ENCODE data around the gene FAM241B.

FAM241B gene

DNA sequence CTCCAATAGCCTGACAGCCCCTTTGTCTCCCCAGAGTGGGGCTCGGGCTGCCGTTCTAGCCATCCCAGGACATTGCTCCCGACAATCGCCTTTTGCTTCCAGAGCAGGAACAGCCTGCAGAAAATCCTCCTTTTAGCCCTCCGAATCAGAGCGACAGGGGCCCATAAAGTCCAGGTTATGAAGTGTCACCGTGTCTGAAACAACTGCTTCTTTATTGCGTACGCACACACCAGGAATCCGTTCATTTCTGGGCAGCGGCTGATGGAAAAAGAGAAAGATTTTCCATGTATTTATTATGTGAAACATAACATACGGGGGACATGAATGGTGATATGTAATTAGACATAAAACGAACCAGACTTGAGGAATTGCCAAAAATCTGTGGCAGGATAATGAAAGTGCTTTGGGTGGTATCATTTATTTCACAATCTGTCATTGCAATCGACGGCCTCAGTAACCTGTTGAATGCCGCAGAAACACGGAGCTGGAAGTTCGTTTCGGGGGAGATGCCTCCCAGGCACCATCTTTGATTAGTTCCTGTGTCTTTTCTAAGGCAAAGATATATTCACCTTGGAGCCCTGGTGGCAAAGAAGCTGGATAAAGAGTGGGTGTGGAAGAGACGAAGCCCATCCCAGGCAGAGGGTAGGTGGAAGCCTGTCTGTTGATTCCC is 48.1 kb downstream of the FAM241B start:
- no peak for DNase-seq (ENCODE audit: low read depth in 1 of 2, low spot score in 1 of 2)
- H3K4me3 ChIP-seq (replicated peaks; ENCODE audit: insufficient read depth, low read length) = no peak overlapping the region
- peaks cover 5% of the 10 kb centered on the region for H3K27me3 ChIP-seq (ENCODE audit: insufficient read depth, poor library complexity, severe bottlenecking)
- H3K27ac ChIP-seq (replicated peaks) = no peak overlapping the region
- TF ChIP-seq, protein P1, sequence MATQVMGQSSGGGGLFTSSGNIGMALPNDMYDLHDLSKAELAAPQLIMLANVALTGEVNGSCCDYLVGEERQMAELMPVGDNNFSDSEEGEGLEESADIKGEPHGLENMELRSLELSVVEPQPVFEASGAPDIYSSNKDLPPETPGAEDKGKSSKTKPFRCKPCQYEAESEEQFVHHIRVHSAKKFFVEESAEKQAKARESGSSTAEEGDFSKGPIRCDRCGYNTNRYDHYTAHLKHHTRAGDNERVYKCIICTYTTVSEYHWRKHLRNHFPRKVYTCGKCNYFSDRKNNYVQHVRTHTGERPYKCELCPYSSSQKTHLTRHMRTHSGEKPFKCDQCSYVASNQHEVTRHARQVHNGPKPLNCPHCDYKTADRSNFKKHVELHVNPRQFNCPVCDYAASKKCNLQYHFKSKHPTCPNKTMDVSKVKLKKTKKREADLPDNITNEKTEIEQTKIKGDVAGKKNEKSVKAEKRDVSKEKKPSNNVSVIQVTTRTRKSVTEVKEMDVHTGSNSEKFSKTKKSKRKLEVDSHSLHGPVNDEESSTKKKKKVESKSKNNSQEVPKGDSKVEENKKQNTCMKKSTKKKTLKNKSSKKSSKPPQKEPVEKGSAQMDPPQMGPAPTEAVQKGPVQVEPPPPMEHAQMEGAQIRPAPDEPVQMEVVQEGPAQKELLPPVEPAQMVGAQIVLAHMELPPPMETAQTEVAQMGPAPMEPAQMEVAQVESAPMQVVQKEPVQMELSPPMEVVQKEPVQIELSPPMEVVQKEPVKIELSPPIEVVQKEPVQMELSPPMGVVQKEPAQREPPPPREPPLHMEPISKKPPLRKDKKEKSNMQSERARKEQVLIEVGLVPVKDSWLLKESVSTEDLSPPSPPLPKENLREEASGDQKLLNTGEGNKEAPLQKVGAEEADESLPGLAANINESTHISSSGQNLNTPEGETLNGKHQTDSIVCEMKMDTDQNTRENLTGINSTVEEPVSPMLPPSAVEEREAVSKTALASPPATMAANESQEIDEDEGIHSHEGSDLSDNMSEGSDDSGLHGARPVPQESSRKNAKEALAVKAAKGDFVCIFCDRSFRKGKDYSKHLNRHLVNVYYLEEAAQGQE (IDR thresholded peaks at IDR 0.05; ENCODE audit: insufficient replicate concordance, low read depth) = no peak
- TF ChIP-seq GABPA (IDR thresholded peaks at IDR 0.05; ENCODE audit: low read depth) (no peak), SPI1 (IDR thresholded peaks at IDR 0.05; ENCODE audit: borderline replicate concordance, low read depth) (no peak), POLR2AphosphoS5 (IDR thresholded peaks at IDR 0.05; ENCODE audit: low read depth) (no peak)
- TF ChIP-seq, protein P2, sequence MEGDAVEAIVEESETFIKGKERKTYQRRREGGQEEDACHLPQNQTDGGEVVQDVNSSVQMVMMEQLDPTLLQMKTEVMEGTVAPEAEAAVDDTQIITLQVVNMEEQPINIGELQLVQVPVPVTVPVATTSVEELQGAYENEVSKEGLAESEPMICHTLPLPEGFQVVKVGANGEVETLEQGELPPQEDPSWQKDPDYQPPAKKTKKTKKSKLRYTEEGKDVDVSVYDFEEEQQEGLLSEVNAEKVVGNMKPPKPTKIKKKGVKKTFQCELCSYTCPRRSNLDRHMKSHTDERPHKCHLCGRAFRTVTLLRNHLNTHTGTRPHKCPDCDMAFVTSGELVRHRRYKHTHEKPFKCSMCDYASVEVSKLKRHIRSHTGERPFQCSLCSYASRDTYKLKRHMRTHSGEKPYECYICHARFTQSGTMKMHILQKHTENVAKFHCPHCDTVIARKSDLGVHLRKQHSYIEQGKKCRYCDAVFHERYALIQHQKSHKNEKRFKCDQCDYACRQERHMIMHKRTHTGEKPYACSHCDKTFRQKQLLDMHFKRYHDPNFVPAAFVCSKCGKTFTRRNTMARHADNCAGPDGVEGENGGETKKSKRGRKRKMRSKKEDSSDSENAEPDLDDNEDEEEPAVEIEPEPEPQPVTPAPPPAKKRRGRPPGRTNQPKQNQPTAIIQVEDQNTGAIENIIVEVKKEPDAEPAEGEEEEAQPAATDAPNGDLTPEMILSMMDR (IDR thresholded peaks at IDR 0.05; ENCODE audit: insufficient read depth, low read length) = no peak

DNA sequence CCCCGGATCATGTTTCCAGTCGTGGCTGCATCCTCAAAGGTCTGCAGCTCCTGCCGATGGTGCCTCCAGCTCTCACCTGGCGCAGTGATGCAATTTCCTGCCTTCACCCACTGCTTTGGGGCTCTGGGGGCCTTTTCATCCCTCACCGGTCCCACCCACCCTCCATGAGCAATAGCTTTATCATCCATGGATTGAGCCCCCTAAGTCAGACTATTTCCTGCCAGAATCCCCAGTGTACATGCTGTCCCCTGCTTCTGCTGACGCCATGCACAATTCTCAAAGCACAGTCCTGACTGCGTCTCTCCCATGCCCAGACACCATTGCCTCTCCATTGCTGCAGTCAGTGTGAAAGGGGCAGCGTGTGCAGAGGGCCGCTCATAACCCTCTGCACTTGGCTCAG is 49.7 kb downstream of the FAM241B start:
- no peak for TF ChIP-seq SPI1 (IDR thresholded peaks at IDR 0.05; ENCODE audit: borderline replicate concordance, low read depth)
- TF ChIP-seq, protein P2 (IDR thresholded peaks at IDR 0.05; ENCODE audit: insufficient read depth, low read length) = no peak
- TF ChIP-seq GABPA (IDR thresholded peaks at IDR 0.05; ENCODE audit: low read depth) = no peak
- TF ChIP-seq, protein P1 (IDR thresholded peaks at IDR 0.05; ENCODE audit: insufficient replicate concordance, low read depth) = no peak
- no peak for TF ChIP-seq POLR2AphosphoS5 (IDR thresholded peaks at IDR 0.05; ENCODE audit: low read depth)
- peaks cover 6% of the 10 kb centered on the region for H3K27me3 ChIP-seq (ENCODE audit: insufficient read depth, poor library complexity, severe bottlenecking)
- H3K27ac ChIP-seq (replicated peaks) = no peak overlapping the region
- H3K4me3 ChIP-seq (replicated peaks; ENCODE audit: insufficient read depth, low read length) = no peak overlapping the region
- no peak for DNase-seq (ENCODE audit: low read depth in 1 of 2, low spot score in 1 of 2)

DNA sequence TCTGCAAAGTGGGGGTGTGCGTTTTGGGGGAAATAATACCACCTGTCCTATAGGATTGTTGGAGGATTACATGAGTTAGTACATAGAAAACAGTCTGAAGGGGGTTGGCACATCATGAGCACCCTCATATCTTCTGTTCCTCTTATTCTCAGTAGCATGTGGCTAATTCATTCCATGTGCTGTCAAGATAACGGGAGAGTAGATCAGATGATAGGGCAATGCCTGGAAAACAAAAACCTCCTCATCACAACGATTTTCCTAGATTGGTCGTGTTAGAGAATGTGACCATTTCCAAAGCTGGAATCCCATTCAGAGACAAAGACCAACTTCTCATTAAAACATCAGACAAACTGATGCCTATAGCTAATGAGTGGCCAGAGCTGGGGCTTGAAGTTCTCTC is 50.6 kb downstream of the FAM241B start:
- TF ChIP-seq GABPA (IDR thresholded peaks at IDR 0.05; ENCODE audit: low read depth) (no peak), POLR2AphosphoS5 (IDR thresholded peaks at IDR 0.05; ENCODE audit: low read depth) (no peak), SPI1 (IDR thresholded peaks at IDR 0.05; ENCODE audit: borderline replicate concordance, low read depth) (no peak)
- TF ChIP-seq, protein P2 (IDR thresholded peaks at IDR 0.05; ENCODE audit: insufficient read depth, low read length) = no peak
- TF ChIP-seq, protein P1 (IDR thresholded peaks at IDR 0.05; ENCODE audit: insufficient replicate concordance, low read depth) = no peak
- Histone ChIP-seq H3K27ac (replicated peaks) (no peak overlapping the region), H3K4me3 (replicated peaks; ENCODE audit: insufficient read depth, low read length) (no peak overlapping the region), H3K27me3 (ENCODE audit: insufficient read depth, poor library complexity, severe bottlenecking) (peaks cover 6% of the 10 kb centered on the region)
- no peak for DNase-seq (ENCODE audit: low read depth in 1 of 2, low spot score in 1 of 2)
